T-cell (primary cell): ENCODE measurements around the gene CAP2. TPM values are rescaled to one million over a fixed set of nuclear protein-coding genes. Genes with fewer than 3 reads are reported as not detected.

Experiments used
- ATAC-seq, 4 experiments: fragments of 200-7000 bp in 3 of 4; fragments of 150-1000 bp in 1 of 4; cut with Tn5 transposase; replicated peaks in 1 of 4; 1 replicate in 3 of 4; 2 replicates in 1 of 4; pipeline ENCODE4 v1.10.0; 2021; ENCODE audit warnings: moderate library complexity in 3 of 4, mild to moderate bottlenecking in 2 of 4, moderate number of reproducible peaks in 1 of 4
- CTCF ChIA-PET, 2 donors: fragments of 300-600 bp; sonication (Branson Sonifier 250); formaldehyde crosslinking; loops; one replicate each; lab custom pipeline; 2022; ENCODE audit warnings: antibody characterized with exemption in 2 of 2; lab: Charles Lee
- POLR2A ChIA-PET, 2 donors: fragments of 300-600 bp; sonication (Branson Sonifier 250); formaldehyde crosslinking; loops; one replicate each; lab custom pipeline; 2022; ENCODE audit warnings: antibody characterized with exemption in 2 of 2; lab: Charles Lee
- DNase-seq, 35 experiments: peaks; one replicate each; pipeline versions ENCODE4 v3.0.0 to v3.0.0-alpha.2; 2013 to 2023
- H3K27ac ChIP-seq: one replicate; pipeline ENCODE4 v1.5.1; 2013; ENCODE audit warnings: low read length
- H3K27me3 ChIP-seq, 2 experiments: replicated peaks in 1 of 2; 1 replicate in 1 of 2; 2 replicates in 1 of 2; pipeline versions ENCODE4 v1.6.1 to v1.7.0; 2013; ENCODE audit warnings: low read length in 1 of 2, mixed read lengths in 1 of 2; ENCODE audit not compliant: control insufficient read depth in 2 of 2, insufficient read depth in 2 of 2; ENCODE audit errors: extremely low read depth in 1 of 2
- H3K36me3 ChIP-seq, 2 donors: 1 replicate in 1 of 2; 2 replicates in 1 of 2; pipeline versions ENCODE4 v1.6.1 to v1.7.0; 2013; ENCODE audit warnings: low read length in 1 of 2; ENCODE audit not compliant: control insufficient read depth in 2 of 2, insufficient read depth in 1 of 2; ENCODE audit errors: extremely low read depth in 1 of 2
- H3K4me1 ChIP-seq, 2 experiments: 1 replicate in 1 of 2; 2 replicates in 1 of 2; pipeline versions ENCODE4 v1.6.1 to v1.7.0; 2013; ENCODE audit warnings: low read length in 2 of 2, mixed read lengths in 1 of 2; ENCODE audit not compliant: insufficient read depth in 2 of 2, control insufficient read depth in 1 of 2; ENCODE audit errors: extremely low read depth in 1 of 2
- H3K4me3 ChIP-seq, 2 donors: 1 replicate in 1 of 2; 2 replicates in 1 of 2; pipeline versions ENCODE4 v1.5.1 to v1.7.0; 2013; ENCODE audit warnings: mild to moderate bottlenecking in 2 of 2, low read length in 1 of 2, moderate library complexity in 1 of 2; ENCODE audit not compliant: control insufficient read depth in 1 of 2; ENCODE audit errors: extremely low read depth in 1 of 2
- H3K9me3 ChIP-seq: 2 replicates; pipeline ENCODE4 v1.7.0; 2013
- H3K27ac Mint-ChIP-seq, 2 donors: one replicate each; pipeline ENCODE4 v1.8.0; 2020 to 2021; ENCODE audit warnings: mild to moderate bottlenecking in 2 of 2, mixed read lengths in 2 of 2
- H3K27me3 Mint-ChIP-seq, 2 donors: one replicate each; pipeline ENCODE4 v1.8.0; 2021 to 2022; ENCODE audit warnings: mixed read lengths in 2 of 2
- H3K36me3 Mint-ChIP-seq: one replicate; pipeline ENCODE4 v1.8.0; 2021; ENCODE audit warnings: mixed read lengths
- H3K4me1 Mint-ChIP-seq, 3 donors: one replicate each; pipeline ENCODE4 v1.8.0; 2020 to 2022; ENCODE audit warnings: mixed read lengths in 3 of 3, mild to moderate bottlenecking in 1 of 3
- H3K4me3 Mint-ChIP-seq, 3 donors: one replicate each; pipeline ENCODE4 v1.8.0; 2020 to 2022; ENCODE audit warnings: mild to moderate bottlenecking in 3 of 3, mixed read lengths in 3 of 3, moderate library complexity in 3 of 3
- H3K9me3 Mint-ChIP-seq, 3 donors: one replicate each; pipeline ENCODE4 v1.8.0; 2020 to 2022; ENCODE audit warnings: mixed read lengths in 3 of 3
- WGBS: methylation state at CpG from one replicate; pipeline ENCODE4 v1.1.5; 2013; ENCODE audit warnings: missing lambda C conversion rate; ENCODE audit not compliant: insufficient coverage; 5-methylcytosine and 5-hydroxymethylcytosine counted together
- total RNA-seq, 35 experiments: library from RNA in 6 of 35; stranded (reverse) in 6 of 35; fragments of 120-200 nt in 1 of 35; gene quantifications; one replicate each; pipeline versions ENCODE4 v1.2.1 to v1.2.4 and lab custom pipeline; 2013 to 2026

Gene CAP2
- total RNA-seq, 5 donors from 2014 or later (not counting 1 experiment from before 2014, with no cell fraction given) = 0.20 TPM; not detected in 4

GRCh38 chr6:17552861-17553260, 159.5 kb downstream of the CAP2 start:
- ATAC-seq = no peak
- POLR2A ChIA-PET = no interaction called here

GRCh38 chr6:17556014-17556413, 162.6 kb downstream of the CAP2 start:
- no peaks in the 10 kb centered on the region for H3K9me3 Mint-ChIP-seq
- no peaks in the 10 kb centered on the region for H3K4me1 Mint-ChIP-seq
- ATAC-seq = no peak
- Histone ChIP-seq H3K27me3 (peaks cover 0 to 5% of the 10 kb centered on the region in 2 experiments), H3K36me3 (no peaks in the 10 kb centered on the region), H3K4me1 (no peaks in the 10 kb centered on the region), H3K27ac (no peak overlapping the region), H3K9me3 (no peaks in the 10 kb centered on the region), H3K4me3 (no peak overlapping the region)
- no peak overlapping the region for H3K4me3 Mint-ChIP-seq
- no peak overlapping the region for H3K27ac Mint-ChIP-seq
- no peaks in the 10 kb centered on the region for H3K36me3 Mint-ChIP-seq
- DNase-seq = no peak
- peaks cover 2 to 15% of the 10 kb centered on the region in 2 donors for H3K27me3 Mint-ChIP-seq
- ChIA-PET POLR2A (interaction anchor here in 1 of 2 donors (0.6 kb wide), 1 partner anchor 1247 kb away, joined by 4 read pairs; no protein-coding TSS in a partner anchor), CTCF (no interaction called here)
- WGBS = no CpG with 5 or more reads among the region's 4 CpGs

More at GRCh38 chr6:17552861-17553260, 159.5 kb downstream of the CAP2 start:
- Mint-ChIP-seq H3K36me3 (no peaks in the 10 kb centered on the region), H3K27ac (no peak overlapping the region), H3K4me1 (no peaks in the 10 kb centered on the region), H3K27me3 (peaks cover 3 to 19% of the 10 kb centered on the region in 2 donors), H3K9me3 (no peaks in the 10 kb centered on the region), H3K4me3 (no peak overlapping the region)
- no peaks in the 10 kb centered on the region for H3K4me1 ChIP-seq
- DNase-seq = no peak
- 55% methylated on average over 1 of the region's 3 CpGs for WGBS
- H3K4me3 ChIP-seq = no peak overlapping the region
- H3K27me3 ChIP-seq = peaks cover 0 to 5% of the 10 kb centered on the region in 2 experiments
- H3K27ac ChIP-seq = no peak overlapping the region
- no peaks in the 10 kb centered on the region for H3K9me3 ChIP-seq
- CTCF ChIA-PET = interaction anchor here in 1 of 2 donors (0.6 kb wide), 1 partner anchor 27 kb away, joined by 7 read pairs; no protein-coding TSS in a partner anchor
- no peaks in the 10 kb centered on the region for H3K36me3 ChIP-seq

DNA sequence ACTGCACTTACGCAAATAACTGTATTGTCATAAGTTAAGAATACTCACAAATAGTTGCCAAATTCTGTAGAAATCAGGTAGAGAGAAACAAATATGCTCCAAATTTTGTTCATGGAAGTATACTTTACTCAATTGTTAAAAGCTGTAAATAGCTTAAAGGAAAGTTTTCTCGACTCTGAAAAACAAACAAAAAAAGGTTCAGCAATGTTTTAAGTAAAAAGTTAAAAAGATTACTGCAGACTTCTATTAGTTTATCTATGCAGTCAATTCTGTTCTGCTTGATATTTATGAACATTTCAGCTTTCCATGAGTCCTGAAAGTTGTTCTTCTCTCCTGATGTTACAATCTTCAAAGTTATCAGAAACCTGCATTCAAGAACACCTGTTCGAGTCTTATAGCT, 169.2 kb downstream of the CAP2 start:
- no peaks in the 10 kb centered on the region for H3K9me3 ChIP-seq
- H3K27me3 ChIP-seq = no peaks in the 10 kb centered on the region
- H3K36me3 ChIP-seq = no peaks in the 10 kb centered on the region
- no peaks in the 10 kb centered on the region for H3K4me1 ChIP-seq
- ChIA-PET POLR2A (no interaction called here), CTCF (interaction anchor here in 1 of 2 donors (0.6 kb wide), 1 partner anchor 28 kb away, joined by 3 read pairs; no protein-coding TSS in a partner anchor)
- peaks cover 4 to 16% (median 7%) of the 10 kb centered on the region in 3 donors for H3K9me3 Mint-ChIP-seq
- H3K27ac Mint-ChIP-seq = no peak overlapping the region
- peaks cover 0 to 3% of the 10 kb centered on the region in 2 donors for H3K27me3 Mint-ChIP-seq
- DNase-seq (no peak), ATAC-seq (no peak)
- H3K4me1 Mint-ChIP-seq = no peaks in the 10 kb centered on the region
- peaks cover 3% of the 10 kb centered on the region for H3K36me3 Mint-ChIP-seq
- whole genome bisulfite sequencing = no CpG with 5 or more reads among the region's 3 CpGs
- H3K27ac ChIP-seq = no peak overlapping the region
- no peak overlapping the region for H3K4me3 ChIP-seq
- no peak overlapping the region for H3K4me3 Mint-ChIP-seq

DNA sequence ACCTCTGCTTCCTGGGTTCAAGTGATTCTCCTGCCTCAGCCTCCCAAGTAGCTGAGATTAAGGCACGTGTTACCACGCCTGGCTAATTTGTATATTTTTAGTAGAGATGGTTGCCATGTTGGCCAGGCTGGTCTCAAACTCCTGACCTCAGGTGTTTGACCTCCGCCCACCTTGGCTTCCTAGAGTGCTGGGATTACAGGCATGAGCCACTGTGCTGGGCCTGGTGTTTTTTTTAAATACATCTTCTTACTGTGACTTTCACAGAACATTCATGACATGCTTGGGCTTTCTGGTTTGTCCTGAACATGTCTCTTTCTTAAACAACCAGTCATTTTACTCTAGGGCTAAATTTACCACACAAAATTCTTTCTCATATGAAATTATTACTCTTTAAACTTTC, 172.0 kb downstream of the CAP2 start:
- H3K4me1 ChIP-seq = no peaks in the 10 kb centered on the region
- no peak overlapping the region for H3K4me3 ChIP-seq
- peaks cover 4 to 16% (median 7%) of the 10 kb centered on the region in 3 donors for H3K9me3 Mint-ChIP-seq
- ATAC-seq = no peak
- H3K27me3 ChIP-seq = peaks cover 0 to 5% of the 10 kb centered on the region in 2 experiments
- no peaks in the 10 kb centered on the region for H3K36me3 ChIP-seq
- ChIA-PET POLR2A (no interaction called here), CTCF (no interaction called here)
- H3K9me3 ChIP-seq = no peaks in the 10 kb centered on the region
- no peak overlapping the region for H3K4me3 Mint-ChIP-seq
- no peak for DNase-seq
- no peaks in the 10 kb centered on the region for H3K4me1 Mint-ChIP-seq
- 48% methylated on average over 3 of the region's 3 CpGs for WGBS
- H3K27ac ChIP-seq = no peak overlapping the region
- H3K36me3 Mint-ChIP-seq = peaks cover 3% of the 10 kb centered on the region
- peaks cover 6 to 7% of the 10 kb centered on the region in 2 donors for H3K27me3 Mint-ChIP-seq
- H3K27ac Mint-ChIP-seq = no peak overlapping the region

GRCh38 chr6:17574866-17575560, 181.6 kb downstream of the CAP2 start:
- Histone ChIP-seq H3K4me3 (no peak overlapping the region), H3K27ac (no peak overlapping the region), H3K9me3 (no peaks in the 10 kb centered on the region), H3K27me3 (peaks cover 3 to 17% of the 10 kb centered on the region in 2 experiments), H3K4me1 (peaks cover 0 to under 1% of the 10 kb centered on the region in 2 experiments), H3K36me3 (no peaks in the 10 kb centered on the region)
- peaks cover 2 to 8% (median 4%) of the 10 kb centered on the region in 3 donors for H3K9me3 Mint-ChIP-seq
- H3K27me3 Mint-ChIP-seq = peaks cover 23% of the 10 kb centered on the region in 2 donors
- no peak overlapping the region for H3K4me3 Mint-ChIP-seq
- ChIA-PET CTCF (interaction anchor here in 1 of 2 donors (0.6 kb wide), 2 partner anchors 63 to 405 kb away, joined by 3 to 4 read pairs; no protein-coding TSS in a partner anchor), POLR2A (interaction anchor here (0.6 to 0.7 kb wide), 2 partner anchors 15 to 164 kb away, joined by 3 to 12 read pairs; no protein-coding TSS in a partner anchor)
- H3K4me1 Mint-ChIP-seq = no peaks in the 10 kb centered on the region
- ATAC-seq = no peak
- no peak for DNase-seq
- no peaks in the 10 kb centered on the region for H3K36me3 Mint-ChIP-seq
- 75% methylated on average over 1 of the region's 8 CpGs for WGBS
- H3K27ac Mint-ChIP-seq = no peak overlapping the region

- Mint-ChIP-seq H3K4me1 (peaks cover 0 to 1% (median 0%) of the 10 kb centered on the region in 3 donors), H3K9me3 (peaks cover 2 to 8% (median 4%) of the 10 kb centered on the region in 3 donors), H3K27ac (no peak overlapping the region), H3K27me3 (peaks cover 25 to 26% of the 10 kb centered on the region in 2 donors), H3K36me3 (no peaks in the 10 kb centered on the region), H3K4me3 (no peak overlapping the region)
- POLR2A ChIA-PET = interaction anchor here in 1 of 2 donors (0.5 kb wide), 1 partner anchor 131 kb away, joined by 6 read pairs; no protein-coding TSS in a partner anchor
- Histone ChIP-seq H3K36me3 (no peaks in the 10 kb centered on the region), H3K4me1 (peaks cover 0 to 9% of the 10 kb centered on the region in 2 experiments), H3K27ac (no peak overlapping the region), H3K9me3 (no peaks in the 10 kb centered on the region), H3K4me3 (no peak overlapping the region), H3K27me3 (peaks cover 3 to 31% of the 10 kb centered on the region in 2 experiments)
- 60% methylated on average over 1 of the region's 1 CpG for WGBS
- ATAC-seq = no peak
- CTCF ChIA-PET = interaction anchor here in 1 of 2 donors (0.5 kb wide), 1 partner anchor 1022 kb away, joined by 3 read pairs; no protein-coding TSS in a partner anchor
- DNase-seq = no peak
These were observed 183.7 kb downstream of the CAP2 start for GRCh38 chr6:17577059-17577458.
